Neural cell (in vitro differentiated cells): Measurements from ENCODE around the gene IFNE.

ENCODE experiments used
- CTCF ChIP-seq: fragments of 450-650 bp; IDR thresholded peaks from 2 replicates; pipeline ENCODE4 v1.5.1; 2014; ENCODE audit warnings: antibody characterized with exemption, mild to moderate bottlenecking, moderate library complexity; ENCODE audit not compliant: poor library complexity, severe bottlenecking
- EP300 ChIP-seq: fragments of 450-650 bp; conservative IDR thresholded peaks from 2 replicates; pipeline ENCODE4 v1.6.1; 2014; ENCODE audit warnings: antibody characterized with exemption, mild to moderate bottlenecking, moderate library complexity; ENCODE audit not compliant: poor library complexity, severe bottlenecking
- EZH2 ChIP-seq: fragments of 200-600, 300-800 bp; shearing (Covaris generic), sonication (generic); IDR thresholded peaks from 2 replicates; pipeline ENCODE4 v1.6.1; 2014; ENCODE audit warnings: antibody characterized with exemption, low read length, borderline replicate concordance, mild to moderate bottlenecking; ENCODE audit not compliant: insufficient read depth, poor library complexity, severe bottlenecking
- MXI1 ChIP-seq: fragments of 450-650 bp; conservative IDR thresholded peaks from 2 replicates; pipeline ENCODE4 v1.6.1; 2014; ENCODE audit warnings: antibody characterized with exemption, mild to moderate bottlenecking; ENCODE audit not compliant: poor library complexity, severe bottlenecking
- POLR2AphosphoS5 ChIP-seq: IDR thresholded peaks from 2 replicates; pipeline ENCODE4 v1.6.1; 2012
- RAD21 ChIP-seq: fragments of 450-650 bp; conservative IDR thresholded peaks from 2 replicates; pipeline ENCODE4 v1.6.1; 2014; ENCODE audit warnings: antibody characterized with exemption, mild to moderate bottlenecking, moderate library complexity
- REST ChIP-seq: IDR thresholded peaks from 2 replicates; pipeline ENCODE4 v1.6.1; 2012; ENCODE audit warnings: borderline replicate concordance
- SMC3 ChIP-seq: fragments of 450-650 bp; conservative IDR thresholded peaks from 2 replicates; pipeline ENCODE4 v1.6.1; 2014; ENCODE audit warnings: antibody characterized with exemption, mild to moderate bottlenecking, moderate library complexity; ENCODE audit not compliant: poor library complexity
- TAF1 ChIP-seq: IDR thresholded peaks from 2 replicates; pipeline ENCODE4 v1.6.1; 2012; ENCODE audit warnings: low read depth

- TF ChIP-seq SMC3 (no peak), TAF1 (no peak), EZH2 (no peak), CTCF (no peak), POLR2AphosphoS5 (no peak), EP300 (no peak), RAD21 (no peak), MXI1 (no peak), REST (no peak)
Measured at GRCh38 chr9:21525174-21525573, 43.1 kb upstream of the IFNE start.
